Chondrocyte (in vitro differentiated cells): ENCODE results near the gene NARS2. TPM values are rescaled to one million over a fixed set of nuclear protein-coding genes. Genes with fewer than 3 reads are reported as not detected.
"Not testable (repeated sequence)": the region's sequence is repeated elsewhere in the genome, so short reads cannot be mapped to it uniquely, and the experiment has no call there.

ENCODE experiments used
- DNase-seq: peaks from one replicate; pipeline ENCODE4 v3.0.0; 2021; ENCODE audit warnings: mixed read lengths, low spot score
- H3K27ac Mint-ChIP-seq: one replicate; pipeline ENCODE4 v1.8.0; 2021; ENCODE audit warnings: mild to moderate bottlenecking, moderate library complexity, mixed read lengths; ENCODE audit not compliant: unreplicated experiment
- H3K27me3 Mint-ChIP-seq: 2 replicates; pipeline ENCODE4 v1.8.0; 2021; ENCODE audit warnings: low read depth, mixed read lengths
- H3K36me3 Mint-ChIP-seq: 2 replicates; pipeline ENCODE4 v1.8.0; 2021; ENCODE audit warnings: low read depth, mixed read lengths
- H3K4me1 Mint-ChIP-seq: 2 replicates; pipeline ENCODE4 v1.8.0; 2021; ENCODE audit warnings: low read depth, mild to moderate bottlenecking, mixed read lengths
- H3K4me3 Mint-ChIP-seq: one replicate; pipeline ENCODE4 v1.8.0; 2021; ENCODE audit warnings: mild to moderate bottlenecking, moderate library complexity, mixed read lengths; ENCODE audit not compliant: unreplicated experiment
- H3K9me3 Mint-ChIP-seq: 2 replicates; pipeline ENCODE4 v1.8.0; 2021; ENCODE audit warnings: low read depth, mixed read lengths
- total RNA-seq: library from RNA; stranded (reverse); gene quantifications from 3 replicates; pipeline ENCODE4 v1.2.1, GENCODE V29; 2021
- TF ChIP-seq, protein P1 (sequence below): fragments of 200-600 bp; sonication (generic); IDR thresholded peaks from 2 replicates; pipeline ENCODE4 v1.5.0; 2021; ENCODE audit warnings: antibody characterized with exemption, mild to moderate bottlenecking, moderate library complexity

Gene NARS2
- total RNA-seq, 1 donor from 2014 or later: 12.4 TPM

DNA sequence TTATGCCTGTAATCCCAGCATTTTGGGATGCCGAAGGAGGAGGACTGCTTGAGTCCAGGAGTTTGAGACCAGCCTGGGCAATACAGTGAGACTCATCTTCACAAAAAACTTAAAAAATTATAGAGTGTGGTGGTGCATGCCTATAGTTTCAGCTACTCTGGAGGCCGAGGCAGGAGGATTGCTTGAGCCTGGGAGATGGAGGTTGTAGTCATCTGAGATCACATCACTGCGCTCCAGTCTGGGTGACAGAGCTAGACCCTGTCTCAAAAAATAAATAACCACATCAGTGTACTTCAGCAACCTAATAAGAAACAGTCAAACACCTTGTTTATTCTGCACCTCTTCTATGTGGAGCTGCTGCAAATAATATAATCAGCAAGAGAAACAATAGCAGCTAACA lies 1.4 kb downstream of the NARS2 start:
- H3K9me3 Mint-ChIP-seq: no peaks in the 10 kb centered on the region
- H3K27me3 Mint-ChIP-seq: no peaks in the 10 kb centered on the region
- peaks cover 14% of the 10 kb centered on the region for H3K4me1 Mint-ChIP-seq
- H3K27ac Mint-ChIP-seq: no peak overlapping the region
- TF ChIP-seq, protein P1, sequence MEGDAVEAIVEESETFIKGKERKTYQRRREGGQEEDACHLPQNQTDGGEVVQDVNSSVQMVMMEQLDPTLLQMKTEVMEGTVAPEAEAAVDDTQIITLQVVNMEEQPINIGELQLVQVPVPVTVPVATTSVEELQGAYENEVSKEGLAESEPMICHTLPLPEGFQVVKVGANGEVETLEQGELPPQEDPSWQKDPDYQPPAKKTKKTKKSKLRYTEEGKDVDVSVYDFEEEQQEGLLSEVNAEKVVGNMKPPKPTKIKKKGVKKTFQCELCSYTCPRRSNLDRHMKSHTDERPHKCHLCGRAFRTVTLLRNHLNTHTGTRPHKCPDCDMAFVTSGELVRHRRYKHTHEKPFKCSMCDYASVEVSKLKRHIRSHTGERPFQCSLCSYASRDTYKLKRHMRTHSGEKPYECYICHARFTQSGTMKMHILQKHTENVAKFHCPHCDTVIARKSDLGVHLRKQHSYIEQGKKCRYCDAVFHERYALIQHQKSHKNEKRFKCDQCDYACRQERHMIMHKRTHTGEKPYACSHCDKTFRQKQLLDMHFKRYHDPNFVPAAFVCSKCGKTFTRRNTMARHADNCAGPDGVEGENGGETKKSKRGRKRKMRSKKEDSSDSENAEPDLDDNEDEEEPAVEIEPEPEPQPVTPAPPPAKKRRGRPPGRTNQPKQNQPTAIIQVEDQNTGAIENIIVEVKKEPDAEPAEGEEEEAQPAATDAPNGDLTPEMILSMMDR: no peak
- peak overlapping the region; percentile 98 for H3K4me3 Mint-ChIP-seq
- peaks cover 11% of the 10 kb centered on the region for H3K36me3 Mint-ChIP-seq
- no peak for DNase-seq

DNA sequence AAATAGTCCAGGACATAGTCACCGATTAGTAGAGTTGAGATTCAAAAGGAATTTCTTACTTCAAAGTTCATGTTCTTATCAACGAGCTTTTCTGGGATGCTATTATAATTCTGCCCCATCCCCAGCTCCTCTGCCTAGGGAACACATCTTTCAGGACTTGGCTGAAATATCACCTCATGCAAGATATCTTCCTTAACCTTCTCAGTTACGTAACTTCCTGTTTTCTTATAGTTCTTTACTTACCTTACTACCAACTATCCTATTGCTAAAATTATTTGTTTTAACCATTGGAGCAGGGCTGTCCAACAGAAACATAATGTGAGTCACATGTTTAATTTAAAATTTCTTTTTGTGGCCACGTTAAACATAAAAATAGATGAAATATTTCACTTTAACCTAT lies 2.3 kb downstream of the NARS2 start:
- Mint-ChIP-seq H3K4me1 (peaks cover 14% of the 10 kb centered on the region), H3K4me3 (no peak overlapping the region), H3K27ac (no peak overlapping the region)

DNA sequence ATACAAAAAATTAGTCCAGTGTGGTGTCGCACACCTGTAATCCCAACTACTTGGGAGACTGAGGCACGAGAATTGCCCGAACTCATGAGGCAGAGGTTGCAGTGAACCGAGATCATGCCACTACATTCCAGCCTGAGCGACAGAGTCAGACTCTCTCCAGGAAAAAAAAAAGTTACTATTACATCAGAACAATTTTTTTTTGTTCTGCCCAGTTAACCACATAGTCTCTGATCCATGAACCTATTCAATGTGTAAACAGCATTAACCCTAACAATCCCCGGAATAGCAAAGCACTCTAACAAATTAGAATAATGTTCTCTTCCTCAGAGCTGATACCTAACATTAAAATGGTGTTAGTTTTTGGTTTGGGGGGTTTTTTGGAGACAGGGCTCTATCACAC lies 4.6 kb downstream of the NARS2 start:
- no peaks in the 10 kb centered on the region for H3K9me3 Mint-ChIP-seq
- TF ChIP-seq, protein P1: no peak
- H3K4me3 Mint-ChIP-seq: no peak overlapping the region
- H3K27me3 Mint-ChIP-seq: no peaks in the 10 kb centered on the region
- H3K4me1 Mint-ChIP-seq: peaks cover 13% of the 10 kb centered on the region
- H3K36me3 Mint-ChIP-seq: peaks cover 11% of the 10 kb centered on the region
- no peak overlapping the region for H3K27ac Mint-ChIP-seq
- DNase-seq: no peak

More for the DNA sequence above, 2.3 kb downstream of the NARS2 start:
- TF ChIP-seq, protein P1: no peak
- no peaks in the 10 kb centered on the region for H3K9me3 Mint-ChIP-seq
- H3K27me3 Mint-ChIP-seq: no peaks in the 10 kb centered on the region
- peaks cover 11% of the 10 kb centered on the region for H3K36me3 Mint-ChIP-seq
- DNase-seq: no peak

DNA sequence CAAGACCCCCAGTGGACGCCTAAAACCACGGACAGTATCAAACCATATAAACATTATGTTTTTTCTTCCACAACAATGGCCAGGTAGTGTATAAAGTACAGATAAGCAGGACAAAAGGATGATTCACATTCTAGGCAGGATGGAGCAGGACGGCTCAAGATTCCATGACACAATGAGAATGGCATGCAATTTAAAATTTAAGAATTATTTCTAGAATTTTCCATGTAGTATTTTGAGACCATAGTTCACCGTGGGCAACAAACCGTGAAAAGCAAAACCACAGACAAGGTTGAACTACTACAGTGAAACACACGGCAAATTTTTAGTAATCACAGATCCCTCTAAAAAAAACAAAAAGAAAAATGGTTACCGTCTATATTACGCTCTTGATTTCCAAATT lies 7.5 kb downstream of the NARS2 start:
- no peak for DNase-seq
- H3K9me3 Mint-ChIP-seq: no peaks in the 10 kb centered on the region
- peak overlapping the region; percentile 57 for H3K27ac Mint-ChIP-seq
- no peak overlapping the region for H3K4me3 Mint-ChIP-seq
- no peaks in the 10 kb centered on the region for H3K27me3 Mint-ChIP-seq
- peaks cover 11% of the 10 kb centered on the region for H3K36me3 Mint-ChIP-seq
- peaks cover 17% of the 10 kb centered on the region for H3K4me1 Mint-ChIP-seq
- TF ChIP-seq, protein P1: no peak

DNA sequence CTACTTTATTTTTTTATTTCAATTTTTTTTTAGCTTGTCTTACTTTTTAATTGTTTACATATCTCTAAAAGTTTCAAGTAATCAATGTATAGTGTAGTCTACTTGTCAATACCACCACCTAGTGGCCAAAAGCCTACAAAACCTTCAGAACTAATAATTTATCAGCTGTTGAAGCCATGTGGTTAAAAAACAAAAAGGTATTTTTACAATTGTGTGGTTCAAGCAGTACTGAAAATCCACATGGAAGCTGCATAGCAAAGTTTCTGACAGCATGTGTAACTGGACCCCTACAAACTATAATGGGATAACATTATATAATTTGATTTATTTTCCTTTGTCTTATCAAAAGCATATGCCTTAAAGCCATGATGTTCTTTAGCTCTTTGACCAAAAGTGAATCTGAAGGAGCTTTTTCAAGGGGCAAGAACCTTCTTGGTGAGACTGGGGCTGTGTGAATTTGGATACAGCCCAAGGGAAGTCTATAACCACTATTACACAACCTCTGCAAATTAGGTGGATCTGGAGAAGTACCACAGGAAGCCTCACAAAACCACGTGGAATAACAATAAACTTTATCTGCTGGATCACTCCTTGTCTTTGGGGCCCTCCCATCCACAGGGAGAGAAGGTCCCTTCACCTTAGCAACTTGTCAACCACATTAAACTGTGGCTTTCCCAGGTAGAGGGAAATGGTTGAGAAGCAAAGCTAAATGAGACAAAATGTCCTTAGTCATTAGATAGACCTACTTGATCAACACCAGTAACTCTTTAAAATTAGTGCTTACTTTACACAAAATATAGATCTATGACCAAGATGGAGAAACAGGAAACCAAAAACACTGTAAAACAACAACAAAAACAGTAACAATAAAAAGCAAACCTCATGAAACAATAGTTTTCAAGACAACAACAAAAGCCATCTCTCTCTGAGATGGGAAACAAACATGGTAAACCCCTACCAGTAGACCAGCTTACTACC lies 9.9 kb downstream of the NARS2 start:
- no peaks in the 10 kb centered on the region for H3K27me3 Mint-ChIP-seq
- H3K27ac Mint-ChIP-seq: peak overlapping the region; percentile 34
- DNase-seq: no peak
- no peak overlapping the region for H3K4me3 Mint-ChIP-seq
- peaks cover 37% of the 10 kb centered on the region for H3K4me1 Mint-ChIP-seq
- TF ChIP-seq, protein P1: peak; percentile 93
- no peaks in the 10 kb centered on the region for H3K36me3 Mint-ChIP-seq
- no peaks in the 10 kb centered on the region for H3K9me3 Mint-ChIP-seq

DNA sequence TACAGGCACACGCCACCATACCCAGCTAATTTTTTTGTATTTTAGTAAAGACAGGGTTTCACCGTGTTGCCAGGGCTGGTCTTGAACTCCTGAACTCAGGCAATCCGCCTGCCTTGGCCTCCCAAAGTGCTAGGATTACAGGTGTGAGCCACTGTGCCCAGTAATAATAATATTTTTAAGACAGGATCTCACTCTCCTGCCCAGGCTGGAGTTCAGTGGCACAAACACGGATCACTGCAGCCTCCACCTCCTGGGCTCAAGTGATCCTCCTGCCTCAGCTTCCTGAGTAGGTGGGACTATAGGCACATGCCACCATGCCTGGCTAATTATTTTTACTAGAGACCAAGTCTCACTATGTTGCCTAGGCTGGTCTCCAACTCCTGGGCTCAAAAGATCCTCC lies 10.6 kb downstream of the NARS2 start:
- Mint-ChIP-seq H3K27ac (peak overlapping the region; percentile 34), H3K4me1 (peaks cover 37% of the 10 kb centered on the region)
- H3K27me3 Mint-ChIP-seq, H3K4me3 Mint-ChIP-seq, H3K9me3 Mint-ChIP-seq, H3K36me3 Mint-ChIP-seq, DNase-seq: not testable (repeated sequence)

DNA sequence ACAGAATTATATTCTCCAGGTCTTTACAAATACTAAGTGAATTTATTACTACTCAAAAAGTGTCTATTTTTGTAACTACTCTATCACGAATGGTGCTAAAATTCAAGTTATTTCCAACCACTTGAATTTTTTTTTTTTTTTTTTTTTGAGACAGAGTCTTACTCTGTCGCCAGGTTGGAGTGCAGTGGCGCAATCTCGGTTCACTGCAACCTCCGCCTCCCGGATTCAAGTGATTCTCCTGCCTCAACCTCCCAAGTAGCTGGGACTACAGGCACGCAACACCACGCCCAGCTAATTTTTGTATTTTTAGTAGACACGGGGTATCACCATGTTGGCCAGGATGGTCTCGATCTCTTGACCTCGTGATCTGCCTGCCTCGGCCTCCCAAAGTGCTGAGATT lies 11.6 kb downstream of the NARS2 start:
- not testable (repeated sequence) for H3K9me3 Mint-ChIP-seq, DNase-seq, H3K36me3 Mint-ChIP-seq, H3K27me3 Mint-ChIP-seq
- Mint-ChIP-seq H3K4me1 (peaks cover 37% of the 10 kb centered on the region), H3K27ac (peak overlapping the region; percentile 93), H3K4me3 (peak overlapping the region; percentile 42)
